GM18951 (cell line): ENCODE measurements around the gene COL5A1.
"Not testable (repeated sequence)": the region's sequence is repeated elsewhere in the genome, so short reads cannot be mapped to it uniquely, and the experiment has no call there.

Experiments used
- POLR2A ChIP-seq: IDR thresholded peaks from 4 replicates; pipeline ENCODE4 v1.6.1; 2011; ENCODE audit warnings: mild to moderate bottlenecking; ENCODE audit not compliant: insufficient read length, insufficient read depth; ENCODE audit errors: extremely low read depth
- in situ Hi-C: fragments of 300-500 bp; cut with MboI; formaldehyde crosslinking; loops from one replicate; pipeline ENCODE4 v1.12.0; 2022; ENCODE audit warnings: low sequenced_read_pairs, mixed read lengths, inconsistent platforms; ENCODE audit not compliant: unreplicated experiment

Gene COL5A1

DNA sequence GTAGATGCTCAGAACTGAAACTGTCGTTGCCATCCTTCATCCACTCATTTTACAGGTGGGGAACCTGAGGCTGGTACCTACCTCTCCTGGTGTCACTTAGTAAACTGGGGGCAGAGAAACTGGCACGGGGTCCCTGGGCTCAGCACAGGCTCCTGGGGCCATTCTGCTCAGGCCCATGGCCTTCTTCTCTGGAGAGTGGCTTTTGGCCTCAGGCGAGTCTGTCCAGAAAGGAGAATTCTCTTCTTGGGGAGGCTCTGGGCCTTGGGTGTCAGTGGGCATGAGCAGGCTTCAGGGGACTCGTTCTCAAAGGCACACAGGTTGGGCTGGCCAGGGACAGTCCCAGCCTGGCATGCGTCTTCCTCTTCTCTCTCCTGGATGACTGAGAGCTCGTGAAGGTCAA is 24.6 kb downstream of the COL5A1 start:
- in situ Hi-C loops: no loop called here
- TF ChIP-seq POLR2A: no peak

DNA sequence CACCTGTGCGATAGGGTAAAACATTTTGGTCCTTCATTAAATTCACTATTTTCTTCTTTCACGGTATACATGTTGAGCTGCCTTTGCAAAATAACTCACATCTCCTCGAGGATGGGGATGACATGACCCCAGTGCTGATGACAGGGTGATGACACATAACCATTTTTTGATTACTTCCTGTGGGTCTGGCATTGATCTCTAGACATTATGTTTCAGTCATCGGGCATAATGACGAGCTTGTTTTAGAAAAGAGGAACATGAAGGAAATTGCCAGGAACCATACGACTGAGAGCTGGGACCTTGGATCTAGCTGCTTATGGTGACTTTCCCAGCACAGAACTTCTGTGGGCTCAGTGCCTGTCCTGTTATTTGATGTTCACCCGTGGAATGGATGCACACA is 25.2 kb downstream of the COL5A1 start:
- in situ Hi-C loops: no loop called here
- TF ChIP-seq POLR2A: no peak

- in situ Hi-C loops: not testable (repeated sequence)
Observed at GRCh38 chr9:134668977-134669376, 27.4 kb downstream of the COL5A1 start.

- in situ Hi-C loops: no loop called here
- no peak for TF ChIP-seq POLR2A
Observed at GRCh38 chr9:134669399-134669955, 27.9 kb downstream of the COL5A1 start.

- in situ Hi-C loops: no loop called here
- no peak for TF ChIP-seq POLR2A
Observed at GRCh38 chr9:134670042-134670525, 28.5 kb downstream of the COL5A1 start.

- TF ChIP-seq POLR2A: no peak
- in situ Hi-C loops: no loop called here
Observed at GRCh38 chr9:134670851-134671281, 29.3 kb downstream of the COL5A1 start.

GRCh38 chr9:134671341-134672113 is 29.9 kb downstream of the COL5A1 start:
- in situ Hi-C loops: no loop called here
- no peak for TF ChIP-seq POLR2A

GRCh38 chr9:134676361-134676760 is 34.8 kb downstream of the COL5A1 start:
- no peak for TF ChIP-seq POLR2A
- in situ Hi-C loops: no loop called here

GRCh38 chr9:134676886-134677285 is 35.3 kb downstream of the COL5A1 start:
- no peak for TF ChIP-seq POLR2A
- in situ Hi-C loops: no loop called here

DNA sequence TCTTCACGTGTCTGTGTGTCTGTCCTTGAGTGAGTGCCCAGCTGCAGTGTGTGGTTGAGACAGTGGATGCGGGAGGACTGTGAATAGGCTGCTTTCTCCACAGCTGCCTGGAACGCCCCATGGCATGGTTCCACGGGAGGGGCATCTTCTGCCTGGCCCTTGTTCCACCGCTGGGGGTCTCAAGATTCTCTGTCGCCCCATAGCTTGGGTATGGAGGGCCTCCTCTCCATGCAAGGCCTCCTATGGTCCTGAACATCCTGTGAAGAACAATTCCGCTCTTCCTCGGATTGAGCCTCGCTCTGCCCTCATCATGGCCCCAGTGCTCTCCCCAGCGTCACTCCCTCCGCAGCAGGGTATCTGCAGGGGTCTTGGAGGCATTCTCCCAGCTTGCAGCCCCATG is 36.1 kb downstream of the COL5A1 start:
- TF ChIP-seq POLR2A: no peak
- in situ Hi-C loops: no loop called here

GRCh38 chr9:134678206-134678605 is 36.6 kb downstream of the COL5A1 start:
- TF ChIP-seq POLR2A: no peak
- in situ Hi-C loops: no loop called here

DNA sequence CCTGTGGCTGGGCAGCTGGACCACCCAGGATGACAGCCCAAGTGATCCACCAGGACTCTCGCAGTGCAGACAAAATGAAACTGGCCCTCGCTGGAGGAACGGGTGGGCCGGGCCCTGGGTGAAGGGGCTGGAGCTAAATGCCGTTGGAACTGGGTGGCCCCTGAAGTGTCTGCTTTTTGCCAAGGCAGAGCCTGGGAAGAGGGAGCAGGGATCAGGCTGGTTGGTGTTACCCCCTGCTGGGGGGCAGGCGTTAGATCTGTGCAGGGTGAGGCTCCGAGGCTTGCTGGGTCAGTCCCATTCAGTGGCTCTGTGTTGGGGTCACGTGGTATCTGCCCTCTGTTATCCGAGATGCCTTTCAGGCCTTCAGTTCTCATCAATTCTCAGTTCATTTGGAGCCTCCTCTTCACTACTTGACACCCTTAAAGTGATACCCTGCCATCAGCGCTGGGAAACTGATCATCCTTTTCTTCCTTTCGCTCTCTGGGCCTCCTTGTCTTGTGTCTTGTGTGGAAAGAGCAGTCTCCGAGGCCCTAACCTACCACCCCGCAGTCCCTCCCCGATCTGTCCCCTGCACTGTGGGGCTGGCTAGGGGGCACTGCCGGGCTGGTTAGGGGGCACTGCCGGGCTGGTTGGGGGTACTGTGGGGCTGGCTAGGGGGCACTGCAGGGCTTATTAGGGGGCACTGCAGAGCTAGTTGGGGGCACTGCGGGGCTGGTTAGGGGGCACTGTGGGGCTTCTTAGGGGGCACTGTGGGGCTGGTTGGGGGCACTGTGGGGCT is 37.3 kb downstream of the COL5A1 start:
- in situ Hi-C loops: no loop called here
- no peak for TF ChIP-seq POLR2A

DNA sequence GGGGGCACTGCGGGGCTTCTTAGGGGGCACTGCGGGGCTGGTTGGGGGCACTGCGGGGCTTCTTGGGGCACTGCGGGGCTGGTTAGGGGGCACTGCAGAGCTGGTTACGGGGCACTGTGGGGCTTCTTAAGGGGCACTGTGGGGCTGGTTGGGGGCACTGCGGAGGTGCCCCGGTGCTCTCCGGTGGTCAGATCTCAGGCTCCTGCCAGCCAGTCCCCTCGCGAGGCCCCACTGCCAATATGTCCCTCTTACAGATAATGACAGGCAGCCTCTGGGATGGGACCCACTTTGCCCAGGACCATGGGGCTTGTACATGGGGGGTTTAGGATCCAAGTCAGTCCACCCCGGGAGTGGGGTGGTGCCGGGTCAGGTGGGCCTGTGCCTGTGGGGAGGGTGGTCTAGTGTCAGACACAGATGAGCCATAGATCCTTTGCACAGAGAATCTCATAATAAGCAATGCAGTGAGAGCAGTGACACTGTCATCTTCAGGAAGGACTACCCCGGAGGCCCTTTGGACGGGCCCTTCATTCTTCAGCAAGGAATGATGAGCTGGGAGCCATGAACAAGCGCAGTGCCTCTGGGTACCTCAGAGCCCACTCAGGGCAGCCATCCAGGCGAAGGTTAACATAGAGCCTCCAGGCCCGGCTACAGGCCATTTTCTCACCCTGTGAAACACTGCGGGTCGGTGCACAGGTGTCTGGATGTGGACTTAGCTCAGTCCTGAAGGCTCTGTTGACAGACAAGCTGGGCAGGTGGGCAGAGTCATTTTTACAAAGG is 38.2 kb downstream of the COL5A1 start:
- TF ChIP-seq POLR2A: no peak
- in situ Hi-C loops: no loop called here
